ENCODE measurements around the gene BTBD9. TPM values are rescaled to one million over a fixed set of nuclear protein-coding genes. Genes with fewer than 3 reads are reported as not detected.

Gene BTBD9
- total RNA-seq, result 47.9 TPM
- long read RNA-seq, partial matches to known transcripts, result 4 of 26 reads
- long read RNA-seq, other reads (novel, unspliced or antisense), result 22 of 26 reads

GRCh38 chr6:38639498-38640215, at the start of gene BTBD9:
Gene BTBD9, minus strand, starts transcription at chr6:38639929.
- peak; percentile 94 for ATAC-seq
- Histone ChIP-seq H3K27me3 (no peaks in the 10 kb centered on the region), H3K36me3 (no peaks in the 10 kb centered on the region), H3K27ac (peak within 1 kb of the TSS; percentile 91), H3K4me1 (peaks cover 15% of the 10 kb centered on the region), H3K9me3 (no peaks in the 10 kb centered on the region), H3K4me3 (peak within 1 kb of the TSS; percentile 79)
- intact Hi-C loops (cut with DNase I), result no loop called here
- peak; percentile 93 for DNase-seq
- no peak for TF ChIP-seq CTCF (IDR thresholded peaks at IDR 0.05)

- intact Hi-C loops (cut with DNase I), result no loop called here
- Histone ChIP-seq H3K27me3 (no peaks in the 10 kb centered on the region), H3K9me3 (no peaks in the 10 kb centered on the region), H3K36me3 (peaks cover 10% of the 10 kb centered on the region), H3K27ac (no peak overlapping the region), H3K4me3 (no peak overlapping the region), H3K4me1 (peaks cover 5% of the 10 kb centered on the region)
- ATAC-seq (peak; percentile 35), DNase-seq (no peak)
- TF ChIP-seq CTCF (IDR thresholded peaks at IDR 0.05), result no peak
These were observed 48.9 kb upstream of the BTBD9 start for GRCh38 chr6:38688579-38689087.

GRCh38 chr6:38687549-38687948, 47.8 kb upstream of the BTBD9 start:
- no peak for ATAC-seq

GRCh38 chr6:38687043-38687353, 47.3 kb upstream of the BTBD9 start:
- peaks cover 26% of the 10 kb centered on the region for H3K36me3 ChIP-seq
- H3K4me3 ChIP-seq, result no peak overlapping the region
- intact Hi-C loops (cut with DNase I), result no loop called here
- TF ChIP-seq CTCF (IDR thresholded peaks at IDR 0.05), result no peak
- H3K27me3 ChIP-seq, result no peaks in the 10 kb centered on the region
- DNase-seq, result no peak
- H3K27ac ChIP-seq, result no peak overlapping the region
- peaks cover 5% of the 10 kb centered on the region for H3K4me1 ChIP-seq
- ATAC-seq, result no peak
- no peaks in the 10 kb centered on the region for H3K9me3 ChIP-seq

More at GRCh38 chr6:38687549-38687948, 47.8 kb upstream of the BTBD9 start:
- peaks cover 21% of the 10 kb centered on the region for H3K36me3 ChIP-seq
- DNase-seq, result no peak
- no peaks in the 10 kb centered on the region for H3K27me3 ChIP-seq
- H3K4me1 ChIP-seq, result peaks cover 5% of the 10 kb centered on the region
- no peak overlapping the region for H3K4me3 ChIP-seq
- H3K27ac ChIP-seq, result no peak overlapping the region
- TF ChIP-seq CTCF (IDR thresholded peaks at IDR 0.05), result no peak
- intact Hi-C loops (cut with DNase I), result no loop called here
- H3K9me3 ChIP-seq, result no peaks in the 10 kb centered on the region

- DNase-seq (no peak), ATAC-seq (no peak)
- no peak overlapping the region for H3K27ac ChIP-seq
- peaks cover 32% of the 10 kb centered on the region for H3K36me3 ChIP-seq
- peaks cover 5% of the 10 kb centered on the region for H3K4me1 ChIP-seq
- no peaks in the 10 kb centered on the region for H3K9me3 ChIP-seq
- no peak for TF ChIP-seq CTCF (IDR thresholded peaks at IDR 0.05)
- H3K27me3 ChIP-seq, result no peaks in the 10 kb centered on the region
- H3K4me3 ChIP-seq, result no peak overlapping the region
- intact Hi-C loops (cut with DNase I), result no loop called here
These were observed 46.7 kb upstream of the BTBD9 start for GRCh38 chr6:38686270-38687042.

Measured in upper lobe of right lung (tissue), 1 donor.